NCI-H1417 (cell line): Measurements from ENCODE around the gene LTF.
A peak's percentile ranks its signal among the peaks of the same experiment; 100 is the strongest.
"Not testable (repeated sequence)": the region's sequence is repeated elsewhere in the genome, so short reads cannot be mapped to it uniquely, and the experiment has no call there.

Experiments
- DNase-seq, 3 experiments: peaks; one replicate each; lab custom pipeline; 2025; lab: John Stamatoyannopoulos, UW

Gene LTF

DNA sequence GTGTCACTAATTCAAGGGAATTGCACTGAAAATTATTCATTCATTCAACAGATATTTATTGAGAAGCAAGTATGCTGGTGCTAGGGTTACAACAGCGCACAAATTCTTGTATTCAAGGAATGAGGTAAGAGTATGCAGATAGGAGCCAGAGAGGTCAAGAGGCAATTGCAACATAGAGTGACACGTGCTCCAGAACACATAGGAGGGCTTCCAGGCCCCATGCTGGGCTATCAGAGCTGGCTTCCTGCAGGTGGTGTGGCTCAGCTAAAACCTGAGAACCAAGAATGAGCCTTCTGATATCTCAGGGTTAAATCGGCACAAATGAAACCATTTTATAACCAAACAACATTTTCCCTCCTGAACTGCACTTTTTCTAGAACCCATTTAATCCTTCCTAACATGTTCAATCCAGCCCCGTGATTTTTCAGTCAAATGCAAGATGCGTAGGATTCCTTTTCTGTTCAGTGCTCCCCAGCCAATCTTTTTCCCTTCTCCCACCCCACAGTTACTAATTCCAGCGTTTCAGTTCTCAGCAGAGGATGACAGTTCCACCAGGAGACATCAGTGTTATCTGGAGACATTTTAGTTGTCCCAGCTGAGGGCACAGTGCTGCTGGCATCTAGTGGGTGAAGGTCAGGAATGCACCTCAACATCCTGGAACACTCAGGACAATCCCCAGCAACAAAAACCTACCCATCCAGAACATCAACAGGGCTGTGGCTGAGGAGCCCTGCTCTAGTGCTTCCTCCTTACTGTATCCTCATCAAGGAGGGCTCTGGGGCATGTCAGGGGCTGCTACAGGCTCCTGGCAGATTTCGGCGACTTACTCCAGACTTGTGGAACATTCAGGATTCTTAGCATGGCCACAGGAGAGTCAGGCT, 70.9 kb downstream of the LTF start:
- DNase-seq = peak in 1 of 3 experiments; percentile 26

- DNase-seq = no peak
Observed at GRCh38 chr3:46393011-46393410, 71.7 kb downstream of the LTF start.

DNA sequence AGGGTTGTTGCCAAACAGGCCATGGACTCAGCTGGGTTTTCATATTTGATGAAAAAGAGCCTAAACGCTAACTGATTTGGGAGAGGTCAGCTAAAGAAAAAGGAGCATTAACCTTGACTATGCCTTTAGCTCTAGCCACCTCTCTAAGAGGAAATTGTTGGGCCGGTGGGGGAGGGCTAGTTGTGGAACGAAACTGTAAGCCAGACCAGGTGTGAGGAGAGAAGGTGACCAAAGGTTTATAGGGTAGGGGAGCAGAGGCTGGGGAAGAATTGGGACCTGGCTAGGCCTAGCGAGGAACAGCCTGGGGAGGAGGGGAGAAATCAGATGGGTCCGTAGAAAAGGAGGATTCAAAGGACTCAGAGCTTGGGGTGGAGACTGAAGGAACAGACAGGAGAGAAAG, 73.2 kb downstream of the LTF start:
- DNase-seq = not testable (repeated sequence)

GRCh38 chr3:46389306-46389705, 75.4 kb downstream of the LTF start:
- no peak for DNase-seq

DNA sequence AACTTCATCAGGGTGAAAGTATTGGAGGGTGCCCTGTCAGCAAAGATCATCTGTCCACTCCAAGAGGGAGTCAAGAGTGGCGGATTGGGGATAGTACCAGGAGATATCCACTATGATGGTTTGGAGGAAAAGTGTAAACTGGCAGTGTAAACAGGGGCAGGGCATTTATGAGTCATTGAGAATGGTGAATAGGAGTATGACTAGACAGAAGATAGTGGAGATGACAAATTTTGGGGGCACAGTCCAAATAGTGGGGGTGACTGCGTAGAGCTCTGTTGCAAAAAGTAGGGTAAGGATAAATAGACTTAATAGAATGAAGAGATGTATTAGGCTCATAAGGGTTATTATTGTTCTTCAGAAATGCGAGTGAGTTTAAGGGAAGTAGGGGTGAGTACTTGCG, 75.9 kb downstream of the LTF start:
- DNase-seq = not testable (repeated sequence)

GRCh38 chr3:46386205-46386604, 78.5 kb downstream of the LTF start:
- peak; percentile 2 to 57 (median 32) for DNase-seq
